Measurements from ENCODE around the gene ATP2B1.

The ATP2B1 gene

GRCh38 chr12:89662623-89663022, 46.0 kb downstream of the ATP2B1 start:
- no peak for DNase-seq

- no peak for DNase-seq
These were observed 46.8 kb downstream of the ATP2B1 start for GRCh38 chr12:89661706-89662330.

DNA sequence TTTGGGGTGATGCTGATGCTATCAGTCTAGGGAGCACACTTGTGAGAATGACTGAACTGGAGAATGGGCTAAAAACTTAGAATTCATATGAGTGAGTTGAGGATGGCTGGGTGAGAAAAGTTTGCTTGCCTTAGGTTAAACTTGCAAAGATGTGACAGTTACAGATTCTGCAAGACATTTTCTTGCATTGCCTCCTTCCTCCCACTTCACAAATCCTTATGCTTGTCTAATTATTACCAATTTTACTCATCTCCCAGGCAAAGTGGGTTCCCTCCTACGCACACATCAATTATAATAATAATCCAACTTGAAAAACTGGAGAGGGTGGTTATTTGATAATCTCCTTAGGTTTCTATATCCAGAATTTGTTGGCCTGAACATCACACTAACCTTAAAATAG, 50.9 kb downstream of the ATP2B1 start:
- no peak for DNase-seq

DNA sequence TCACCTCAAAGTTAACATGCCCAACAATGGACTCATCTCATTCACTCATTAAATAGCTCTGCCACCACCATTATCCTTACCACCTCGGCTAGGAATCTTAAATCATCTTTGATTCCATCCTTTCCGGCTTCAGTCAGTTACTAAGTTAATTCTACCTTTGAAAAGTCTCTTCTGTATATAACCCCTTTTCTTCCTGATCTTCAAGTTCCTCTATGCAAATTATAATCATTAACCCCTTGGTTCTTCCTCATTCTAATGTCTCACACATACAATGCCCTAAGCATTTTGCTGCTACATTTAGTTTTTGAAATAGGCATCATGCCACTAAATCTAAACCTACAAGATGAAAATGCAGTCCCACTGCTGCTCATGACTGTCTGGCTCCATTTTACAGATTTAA, 51.6 kb downstream of the ATP2B1 start:
- no peak for DNase-seq

- no peak for DNase-seq
These were observed 52.8 kb downstream of the ATP2B1 start for GRCh38 chr12:89655841-89656240.

GRCh38 chr12:89651192-89651591, 57.4 kb downstream of the ATP2B1 start:
- no peak for DNase-seq

GRCh38 chr12:89650239-89650638, 58.4 kb downstream of the ATP2B1 start:
- DNase-seq: no peak

GRCh38 chr12:89649820-89650219, 58.8 kb downstream of the ATP2B1 start:
- no peak for DNase-seq

- DNase-seq: no peak
These were observed 59.5 kb downstream of the ATP2B1 start for GRCh38 chr12:89649139-89649538.

DNA sequence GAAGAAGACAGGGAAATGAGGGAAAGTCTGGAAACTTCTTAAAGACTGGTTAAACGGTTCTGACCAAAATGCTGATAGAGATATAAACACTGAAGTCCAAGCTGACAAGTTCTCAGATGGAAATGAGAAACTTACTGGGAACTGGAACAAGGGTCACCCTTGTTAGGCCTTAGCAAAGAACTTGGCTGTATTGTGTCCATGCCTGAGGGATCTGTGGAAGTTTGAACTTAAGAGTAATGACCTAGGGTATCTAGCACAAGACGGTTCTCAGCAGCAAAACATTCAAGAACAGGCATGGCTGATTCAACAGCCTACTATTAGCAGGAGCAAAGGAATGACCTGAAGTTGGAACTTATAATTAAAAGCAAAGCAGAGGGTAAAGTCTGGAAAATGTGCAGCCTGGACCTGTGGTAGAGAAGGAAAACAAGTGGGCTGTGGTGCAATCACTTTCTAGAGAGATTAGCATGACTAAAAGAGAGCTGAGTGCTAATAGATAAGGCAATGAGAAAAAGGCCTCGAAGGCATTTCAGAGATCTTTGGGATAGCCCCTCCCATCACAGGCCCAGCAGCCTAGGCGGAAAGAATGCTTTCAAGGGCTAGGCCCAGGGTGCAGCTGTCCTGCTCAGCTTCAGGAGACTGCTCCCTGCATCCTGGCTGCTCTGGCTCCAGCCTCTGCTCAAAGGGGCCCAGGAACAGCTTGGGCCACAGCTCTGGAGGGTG, 60.3 kb downstream of the ATP2B1 start:
- DNase-seq: no peak

DNA sequence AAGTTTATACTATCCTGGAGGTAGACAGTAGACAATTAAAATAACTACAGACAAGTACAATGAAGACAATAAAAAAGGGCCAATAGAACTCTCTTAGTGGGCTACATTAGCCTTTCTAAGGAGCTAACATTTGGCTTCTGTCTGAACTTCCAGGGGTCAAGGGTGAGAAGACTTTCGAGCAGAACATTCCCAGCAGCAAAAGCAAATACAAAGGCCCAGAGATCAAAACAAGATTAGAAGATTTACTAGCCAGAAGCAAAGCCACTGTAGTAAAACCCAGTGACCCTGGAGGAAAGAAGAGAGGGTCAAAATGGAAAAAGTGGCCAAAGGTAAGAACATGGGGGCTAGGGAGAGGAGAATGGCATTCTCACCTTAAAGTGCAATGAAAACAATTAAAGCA, 63.2 kb downstream of the ATP2B1 start:
- no peak for DNase-seq

GRCh38 chr12:89642959-89643358, 65.7 kb downstream of the ATP2B1 start:
- DNase-seq: no peak

DNA sequence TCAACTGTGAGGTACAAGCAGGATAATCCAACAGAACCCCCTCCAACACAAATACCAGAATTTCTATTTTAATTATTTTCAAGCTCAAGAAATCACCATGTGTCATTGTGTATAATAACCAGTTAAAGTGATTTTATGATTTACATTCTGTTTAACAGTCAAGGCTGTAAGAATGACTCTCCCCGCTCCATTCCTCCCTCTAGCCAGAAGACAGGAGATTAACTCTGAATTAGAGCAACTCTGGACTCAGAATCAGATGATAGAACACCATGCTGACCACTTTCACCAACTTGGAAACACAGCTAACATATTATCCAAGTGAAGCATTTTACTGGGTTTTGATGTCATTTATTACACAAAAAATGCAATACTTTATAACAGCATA, 71.9 kb downstream of the ATP2B1 start:
- no peak for DNase-seq

DNA sequence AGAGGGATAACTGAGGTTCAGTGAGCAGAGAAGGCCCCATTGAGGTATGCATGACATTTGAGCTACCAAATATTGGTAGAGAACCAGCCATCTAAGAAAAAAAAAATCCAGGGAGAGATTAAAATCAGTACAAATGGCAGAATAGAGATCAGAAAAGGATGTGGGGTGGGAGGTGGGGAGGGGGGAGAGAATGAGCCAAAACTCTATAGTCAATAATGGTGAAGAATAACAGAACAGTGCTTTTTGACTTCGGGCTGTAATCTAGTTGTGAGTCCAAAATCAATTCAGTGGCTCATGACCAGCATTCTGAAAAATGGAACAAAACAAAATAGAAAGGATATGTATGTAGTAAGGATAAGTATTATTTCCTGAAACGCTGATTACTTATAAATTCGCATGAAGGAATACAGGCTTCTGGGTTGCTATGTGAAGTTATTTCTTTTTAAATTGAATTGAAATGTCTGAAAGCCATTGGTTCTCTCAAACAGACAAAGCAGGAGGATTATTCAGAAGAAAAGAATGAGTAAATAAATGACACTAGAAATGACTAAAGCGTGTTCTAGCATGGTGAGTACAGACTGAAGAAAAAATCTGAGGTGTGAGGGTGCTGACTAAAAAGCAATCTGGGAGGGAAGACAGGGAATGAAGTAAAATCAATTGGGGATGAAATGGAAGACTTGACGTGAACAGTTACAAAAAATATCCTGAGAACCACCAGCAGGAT, 72.4 kb downstream of the ATP2B1 start:
- no peak for DNase-seq

DNA sequence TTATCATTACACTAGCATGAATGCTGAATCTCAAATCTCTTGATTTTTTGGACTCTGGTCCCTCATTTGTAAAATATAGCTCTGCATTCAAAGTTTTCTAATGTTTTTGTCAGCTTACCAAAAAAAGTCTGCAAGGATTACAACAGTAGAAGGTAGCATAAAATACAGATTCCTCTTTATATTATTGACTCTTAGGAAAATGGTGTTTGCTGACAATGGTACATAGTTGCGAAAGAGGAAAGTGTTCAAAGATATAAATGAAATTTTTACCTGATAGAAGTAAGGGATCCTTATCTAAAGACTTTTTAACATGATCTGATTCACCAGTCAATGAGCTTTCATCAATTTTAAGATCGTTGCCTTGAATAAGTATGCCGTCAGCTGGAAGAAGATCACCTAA, 74.1 kb downstream of the ATP2B1 start:
- DNase-seq: no peak

DNA sequence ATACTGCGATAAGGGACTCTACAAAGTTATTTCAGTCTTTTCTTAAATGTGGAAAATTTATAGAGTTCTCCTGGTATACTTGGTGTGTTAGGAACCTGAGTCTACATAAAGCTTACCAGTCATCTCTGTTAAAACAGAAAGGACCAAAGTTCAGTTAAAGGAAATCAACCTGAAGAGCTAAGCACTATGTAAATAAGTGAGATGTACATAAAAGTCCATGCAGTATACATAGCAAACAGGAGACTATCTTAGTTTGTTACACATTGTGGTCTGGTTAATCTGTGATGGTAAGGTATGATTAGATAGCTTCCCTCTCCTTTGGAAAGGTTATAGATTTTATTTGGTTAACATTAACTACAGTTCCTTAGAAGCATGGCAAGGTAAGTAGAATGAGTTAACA, 75.9 kb downstream of the ATP2B1 start:
- DNase-seq: no peak

- DNase-seq: no peak
These were observed 86.5 kb downstream of the ATP2B1 start for GRCh38 chr12:89622115-89622514.

GRCh38 chr12:89621521-89621920, 87.1 kb downstream of the ATP2B1 start:
- DNase-seq: no peak

GRCh38 chr12:89619764-89620163, 88.9 kb downstream of the ATP2B1 start:
- no peak for DNase-seq

GRCh38 chr12:89618113-89618862, 90.3 kb downstream of the ATP2B1 start:
- no peak for DNase-seq

- no peak for DNase-seq
These were observed 98.3 kb downstream of the ATP2B1 start for GRCh38 chr12:89610366-89610765.

DNA sequence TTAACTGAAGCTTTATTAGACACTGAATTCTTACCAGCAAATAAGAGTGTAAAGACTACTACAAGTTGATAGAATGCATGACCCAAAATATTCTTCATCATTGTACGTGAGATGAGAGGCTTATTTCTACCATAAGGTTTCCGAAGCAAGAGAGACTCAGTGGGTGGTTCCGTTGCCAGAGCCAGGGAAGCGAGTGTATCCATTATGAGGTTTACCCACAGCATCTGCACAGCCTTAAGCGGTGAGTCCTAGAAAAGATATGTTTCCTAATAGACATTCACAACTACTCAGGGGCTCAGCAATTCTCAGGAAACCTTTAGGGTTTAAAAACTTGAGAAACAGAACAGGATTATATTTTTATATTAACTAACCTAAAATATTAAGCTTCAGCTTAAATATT, 105.0 kb downstream of the ATP2B1 start:
- DNase-seq: peak in 3 of 58 donors; percentile 13 to 18 (median 15)
